Naive thymus-derived CD4-positive, alpha-beta T cell (primary cell): ENCODE results near the gene PIN1. TPM values are rescaled to one million over a fixed set of nuclear protein-coding genes. Genes with fewer than 3 reads are reported as not detected.
A peak's percentile ranks its signal among the peaks of the same experiment; 100 is the strongest.
"Not testable (repeated sequence)": the region's sequence is repeated elsewhere in the genome, so short reads cannot be mapped to it uniquely, and the experiment has no call there.

ENCODE experiments used
- ATAC-seq: fragments of 150-1000 bp; cut with Tn5 transposase; 2 replicates; pipeline ENCODE4 v1.10.0; 2021; ENCODE audit warnings: mild to moderate bottlenecking, moderate library complexity
- CTCF ChIA-PET: fragments of 350-600 bp; sonication (Branson Sonifier 250); formaldehyde crosslinking; loops from one replicate; lab custom pipeline; 2021; ENCODE audit warnings: antibody characterized with exemption; lab: Charles Lee
- POLR2A ChIA-PET: fragments of 350-600 bp; sonication (Branson Sonifier 250); formaldehyde crosslinking; loops from one replicate; lab custom pipeline; 2021; ENCODE audit warnings: antibody characterized with exemption, inconsistent platforms; lab: Charles Lee
- DNase-seq, 9 donors: peaks; one replicate each; pipeline versions ENCODE4 v3.0.0 to v3.0.0-alpha.2; 2020 to 2022; ENCODE audit warnings: mixed read lengths in 1 of 9
- H3K27ac ChIP-seq: one replicate; pipeline ENCODE4 v1.7.0; 2013; ENCODE audit warnings: mild to moderate bottlenecking, low read depth, low read length, moderate library complexity
- H3K27me3 ChIP-seq, 2 donors: one replicate each; pipeline ENCODE4 v1.7.0; 2013; ENCODE audit warnings: low read length in 2 of 2, mild to moderate bottlenecking in 2 of 2, moderate library complexity in 2 of 2; ENCODE audit not compliant: control insufficient read depth in 2 of 2, insufficient read depth in 2 of 2
- H3K36me3 ChIP-seq, 3 experiments: 1 replicate in 2 of 3; 2 replicates in 1 of 3; pipeline ENCODE4 v1.7.0; 2013; ENCODE audit warnings: low read length in 3 of 3, mild to moderate bottlenecking in 3 of 3, moderate library complexity in 1 of 3; ENCODE audit not compliant: insufficient read depth in 3 of 3, control insufficient read depth in 2 of 3
- H3K4me1 ChIP-seq, 2 donors: one replicate each; pipeline ENCODE4 v1.7.0; 2013; ENCODE audit warnings: low read length in 2 of 2, mild to moderate bottlenecking in 2 of 2, moderate library complexity in 1 of 2; ENCODE audit not compliant: control insufficient read depth in 2 of 2, insufficient read depth in 2 of 2
- H3K4me3 ChIP-seq: 2 replicates; pipeline ENCODE4 v1.7.0; 2013; ENCODE audit warnings: mild to moderate bottlenecking, low read length
- H3K9me3 ChIP-seq, 3 experiments: 1 replicate in 2 of 3; 2 replicates in 1 of 3; pipeline ENCODE4 v1.7.0; 2013; ENCODE audit warnings: low read length in 3 of 3; ENCODE audit not compliant: control insufficient read depth in 2 of 3
- H3K27ac Mint-ChIP-seq, 9 donors: one replicate each; pipeline ENCODE4 v1.8.0; 2020 to 2022; ENCODE audit warnings: mixed read lengths in 9 of 9, mild to moderate bottlenecking in 8 of 9, moderate library complexity in 5 of 9, inconsistent platforms in 2 of 9
- H3K27me3 Mint-ChIP-seq, 5 donors: one replicate each; pipeline ENCODE4 v1.8.0; 2021 to 2022; ENCODE audit warnings: mixed read lengths in 5 of 5, mild to moderate bottlenecking in 1 of 5
- H3K36me3 Mint-ChIP-seq, 5 donors: one replicate each; pipeline ENCODE4 v1.8.0; 2020 to 2022; ENCODE audit warnings: mixed read lengths in 5 of 5, mild to moderate bottlenecking in 3 of 5, inconsistent platforms in 1 of 5
- H3K4me1 Mint-ChIP-seq, 7 donors: one replicate each; pipeline ENCODE4 v1.8.0; 2020 to 2022; ENCODE audit warnings: mixed read lengths in 7 of 7, mild to moderate bottlenecking in 3 of 7, inconsistent platforms in 1 of 7
- H3K4me3 Mint-ChIP-seq, 10 donors: one replicate each; pipeline ENCODE4 v1.8.0; 2020 to 2022; ENCODE audit warnings: mild to moderate bottlenecking in 10 of 10, mixed read lengths in 10 of 10, moderate library complexity in 6 of 10, inconsistent platforms in 2 of 10
- H3K9me3 Mint-ChIP-seq, 11 donors: one replicate each; pipeline ENCODE4 v1.8.0; 2020 to 2022; ENCODE audit warnings: mixed read lengths in 11 of 11, mild to moderate bottlenecking in 4 of 11, inconsistent platforms in 1 of 11, moderate library complexity in 1 of 11
- intact Hi-C, 2 donors: fragments of 100-400 bp; cut with micrococcal nuclease; formaldehyde crosslinking; loops; one replicate each; pipeline ENCODE4 v1.15.1; 2023
- polyA plus RNA-seq, 2 donors: library from polyadenylated mRNA; unstranded; fragments of 300-500 nt; fragmentation: Illumina TruSeq; gene quantifications; one replicate each; pipeline ENCODE4 v1.2.3, GENCODE V29; 2021
- total RNA-seq, 6 experiments: library from RNA in 5 of 6; stranded (reverse) in 5 of 6; gene quantifications; 1 replicate in 5 of 6; 2 replicates in 1 of 6; pipeline ENCODE4 v1.2.3 and lab custom pipeline; 2021 to 2026

The PIN1 gene
- total RNA-seq = 10 to 100 TPM; 41.4 to 93.2 (median 61.1) TPM
- polyA plus RNA-seq = 10 to 100 TPM; 88.9 to 94.7 TPM
- 42.0 reads per million, percentile 67 among the genes with 10 or more reads in this experiment for total RNA-seq (lab: John Stamatoyannopoulos, UW)

DNA sequence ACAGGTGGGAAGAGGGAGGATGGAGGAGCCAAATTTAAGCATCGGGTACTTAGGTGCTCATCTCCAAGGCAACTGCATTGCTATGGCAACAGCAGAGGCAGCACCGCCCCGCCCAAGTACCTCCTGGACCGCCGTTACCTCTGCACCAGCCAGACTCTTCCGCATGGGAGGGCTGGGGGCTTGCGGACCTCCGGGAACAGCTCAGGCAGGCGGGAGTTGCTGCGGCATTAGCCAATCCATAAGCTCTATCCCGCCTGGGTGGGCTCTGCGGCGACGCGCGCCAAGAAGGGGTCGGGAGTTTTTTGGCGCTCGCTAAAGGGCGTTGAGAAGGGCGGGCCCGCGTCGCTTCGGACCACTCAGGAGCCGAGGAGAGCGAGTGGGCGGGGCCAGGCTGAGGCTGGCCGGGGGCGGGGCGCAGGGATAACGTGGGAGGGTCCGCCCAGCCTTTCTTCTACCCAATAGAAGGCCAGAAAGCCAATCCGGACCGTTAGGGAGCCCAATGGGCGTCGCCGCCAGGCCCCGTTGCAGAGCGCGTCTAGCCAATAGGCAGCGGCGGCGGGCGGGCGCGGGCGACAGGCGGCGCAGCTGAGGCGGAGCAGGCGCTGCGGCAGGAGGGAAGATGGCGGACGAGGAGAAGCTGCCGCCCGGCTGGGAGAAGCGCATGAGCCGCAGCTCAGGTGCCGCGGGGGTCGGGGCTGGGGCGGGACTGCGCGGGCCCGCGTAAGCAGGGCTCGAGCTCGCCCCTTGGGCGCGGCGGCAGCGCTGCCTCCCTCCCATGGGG, at the start of gene PIN1:
TSS of gene PIN1 (plus strand) at position 593 of the 781 bp plus-strand sequence. CDS start at position 620, 27 bp downstream.
- Mint-ChIP-seq H3K27me3 (no peaks in the 10 kb centered on the region), H3K4me1 (peaks cover 16 to 32% (median 20%) of the 10 kb centered on the region in 7 donors), H3K4me3 (peak within 1 kb of the TSS; percentile 83 to 97 (median 95)), H3K9me3 (no peaks in the 10 kb centered on the region), H3K27ac (peak within 1 kb of the TSS; percentile 82 to 99 (median 94)), H3K36me3 (peaks cover 0 to 5% (median 4%) of the 10 kb centered on the region in 5 donors)
- ChIA-PET POLR2A (interaction anchor here (0.5 to 2.2 kb wide), 10 partner anchors 8 to 1540 kb away, joined by 3 to 8 read pairs (median 4); partner anchors contain the start of gene SWSAP1), CTCF (interaction anchor here (0.6 to 1.3 kb wide), 4 partner anchors 10 to 1328 kb away, joined by 3 to 7 read pairs (median 3); no protein-coding TSS in a partner anchor)
- Histone ChIP-seq H3K4me1 (peaks cover 10 to 11% of the 10 kb centered on the region in 2 donors), H3K27me3 (no peaks in the 10 kb centered on the region), H3K36me3 (peaks cover 0 to 30% (median 0%) of the 10 kb centered on the region in 3 experiments), H3K4me3 (peak within 1 kb of the TSS; percentile 92), H3K9me3 (no peaks in the 10 kb centered on the region), H3K27ac (peak within 1 kb of the TSS; percentile 71)
- ATAC-seq = peak; percentile 98
- intact Hi-C loops = loop anchor here (1.0 to 2.0 kb wide), 15 partner anchors 8 to 695 kb away; partner anchors contain the start of genes FBXL12 (in 2 of the 2), UBL5 (in 2 of the 2), RAVER1 (in 1 of the 2) and SHFL (in 1 of the 2)
- peak; percentile 98 to 100 (median 99) for DNase-seq

DNA sequence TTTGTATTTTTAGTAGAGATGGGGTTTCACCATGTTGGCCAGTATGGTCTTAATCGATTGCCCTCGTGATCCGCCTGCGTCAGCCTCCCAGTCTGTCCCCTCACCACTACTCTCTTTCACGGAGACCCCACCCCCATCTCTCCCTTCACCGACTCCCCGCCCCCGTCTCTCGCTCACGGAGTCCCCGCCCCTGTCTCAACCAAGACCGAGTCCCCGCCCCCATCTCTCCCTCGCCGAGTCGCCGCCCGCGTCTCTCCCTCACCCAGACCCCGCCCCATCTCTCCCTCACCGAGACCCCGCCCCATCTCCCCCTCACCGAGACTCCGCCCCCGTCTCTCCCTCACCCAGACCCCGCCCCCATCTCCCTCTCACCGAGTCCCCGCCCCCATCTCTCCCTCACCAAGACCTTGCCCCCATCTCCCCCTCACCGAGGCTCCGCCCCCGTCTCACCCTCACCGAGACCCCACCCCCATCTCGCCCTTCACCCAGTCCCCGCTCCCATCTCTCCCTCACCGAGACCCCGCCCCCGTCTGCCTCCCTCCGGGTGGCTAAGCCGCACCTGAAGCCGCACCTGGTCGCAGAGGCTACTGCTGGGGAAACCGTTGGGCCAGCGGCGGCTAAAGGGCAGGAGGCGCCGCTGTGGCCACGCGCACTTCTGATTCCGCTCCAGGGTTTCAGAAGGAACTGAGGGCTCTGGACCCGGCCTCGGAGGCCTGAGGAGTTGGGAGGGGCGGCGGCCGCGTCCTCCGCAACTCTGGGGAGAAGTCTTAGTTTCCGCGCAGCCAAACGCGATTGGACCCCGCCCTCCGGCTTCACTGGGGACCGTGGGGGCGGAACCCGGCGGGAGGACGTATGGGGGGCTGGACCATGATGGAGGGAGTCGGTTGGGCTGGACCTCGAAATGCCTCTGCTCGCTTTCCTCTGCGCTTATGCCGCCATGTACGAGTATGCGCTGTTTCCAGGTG, 49.5 kb upstream of the PIN1 start:
- H3K36me3 Mint-ChIP-seq = peaks cover 0 to 6% (median 2%) of the 10 kb centered on the region in 5 donors
- ChIA-PET POLR2A (interaction anchor here (0.7 to 1.0 kb wide), 3 partner anchors 17 to 344 kb away, joined by 3 to 5 read pairs (median 3); partner anchors contain the start of gene ZNF846), CTCF (interaction anchor here (0.7 kb wide), 1 partner anchor 23 kb away, joined by 5 read pairs; no protein-coding TSS in a partner anchor)
- peak overlapping the region; percentile 80 for H3K27ac ChIP-seq
- no peaks in the 10 kb centered on the region for H3K27me3 ChIP-seq
- peaks cover 10 to 37% (median 27%) of the 10 kb centered on the region in 7 donors for H3K4me1 Mint-ChIP-seq
- ATAC-seq (peak; percentile 92), DNase-seq (peak; percentile 81 to 97 (median 92))
- H3K27ac Mint-ChIP-seq = peak overlapping the region; percentile 83 to 99 (median 94)
- H3K36me3 ChIP-seq = no peaks in the 10 kb centered on the region
- H3K9me3 ChIP-seq = no peaks in the 10 kb centered on the region
- H3K4me3 Mint-ChIP-seq = peak overlapping the region; percentile 73 to 95 (median 88)
- H3K9me3 Mint-ChIP-seq = peaks cover 0 to 3% (median 0%) of the 10 kb centered on the region in 11 donors
- intact Hi-C loops = loop anchor here (1.0 to 2.0 kb wide), 6 partner anchors 8 to 476 kb away; partner anchors contain the start of genes FBXL12 (in 2 of the 2), ZNF846 (in 2 of the 2), PIN1 (in 1 of the 2) and ZNF699 (in 1 of the 2)
- no peaks in the 10 kb centered on the region for H3K27me3 Mint-ChIP-seq
- peak overlapping the region; percentile 86 for H3K4me3 ChIP-seq
- H3K4me1 ChIP-seq = peaks cover 5 to 9% of the 10 kb centered on the region in 2 donors

DNA sequence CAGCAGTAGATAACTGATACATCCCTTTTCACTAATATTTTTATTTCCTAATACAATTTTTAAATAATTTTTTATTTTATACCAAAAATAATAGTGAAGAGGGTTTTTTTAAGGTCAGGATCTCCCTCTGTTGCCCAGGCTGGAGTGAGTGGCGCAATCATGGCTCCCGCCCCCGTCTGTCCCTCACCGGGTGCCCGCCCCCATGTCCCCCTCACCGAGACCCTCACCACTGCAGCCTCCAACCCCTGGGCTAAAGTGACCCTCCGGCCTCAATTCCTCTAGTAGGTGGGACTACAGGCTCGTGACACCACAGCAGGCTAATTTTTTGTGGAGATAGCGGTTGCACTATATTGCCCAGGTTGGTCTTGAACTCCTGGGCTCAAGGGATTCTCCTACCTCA, 48.8 kb upstream of the PIN1 start:
- Histone ChIP-seq H3K4me1 (peaks cover 5 to 12% of the 10 kb centered on the region in 2 donors), H3K9me3 (no peaks in the 10 kb centered on the region), H3K27ac (peak overlapping the region; percentile 80), H3K27me3 (no peaks in the 10 kb centered on the region), H3K36me3 (no peaks in the 10 kb centered on the region), H3K4me3 (peak overlapping the region; percentile 86)
- Mint-ChIP-seq H3K4me3 (peak overlapping the region; percentile 73 to 95 (median 88)), H3K9me3 (peaks cover 0 to 3% (median 0%) of the 10 kb centered on the region in 11 donors), H3K36me3 (peaks cover 0 to 6% (median 0%) of the 10 kb centered on the region in 5 donors), H3K4me1 (peaks cover 12 to 40% (median 31%) of the 10 kb centered on the region in 7 donors), H3K27ac (peak overlapping the region; percentile 83 to 99 (median 94)), H3K27me3 (no peaks in the 10 kb centered on the region)
- DNase-seq = no peak
- intact Hi-C loops = no loop called here
- ChIA-PET POLR2A (interaction anchor here (0.7 kb wide), 1 partner anchor 375 kb away, joined by 3 read pairs; no protein-coding TSS in a partner anchor), CTCF (no interaction called here)
- no peak for ATAC-seq

DNA sequence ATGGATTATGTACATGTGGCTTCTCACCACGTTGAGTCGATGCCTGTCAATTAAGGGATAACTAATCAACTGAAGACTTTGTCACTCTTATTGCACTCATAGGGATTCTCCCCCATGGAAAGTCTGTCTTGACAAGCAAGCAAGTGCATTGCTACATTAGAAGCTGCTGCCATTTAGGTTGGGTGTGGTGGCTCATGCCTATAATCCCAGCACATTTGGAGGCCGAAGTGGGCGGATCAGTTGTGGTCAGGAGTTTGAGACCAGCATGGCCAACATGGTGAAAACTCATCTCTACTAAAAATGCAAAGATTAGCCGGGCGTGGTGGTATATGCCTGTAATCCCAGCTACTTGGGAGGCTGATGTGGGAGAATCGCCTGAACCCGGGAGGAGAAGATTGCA, 48.3 kb upstream of the PIN1 start:
- Mint-ChIP-seq H3K27ac (peak overlapping the region in 7 of 9 donors; percentile 75 to 99 (median 88)), H3K4me3 (peak overlapping the region; percentile 57 to 88 (median 76)), H3K9me3 (peaks cover 0 to 3% (median 0%) of the 10 kb centered on the region in 11 donors), H3K36me3 (peaks cover 0 to 6% (median 0%) of the 10 kb centered on the region in 5 donors), H3K27me3 (no peaks in the 10 kb centered on the region), H3K4me1 (peaks cover 16 to 43% (median 34%) of the 10 kb centered on the region in 7 donors)
- POLR2A ChIA-PET = interaction anchor here (0.7 kb wide), 1 partner anchor 375 kb away, joined by 3 read pairs; no protein-coding TSS in a partner anchor
- no peaks in the 10 kb centered on the region for H3K9me3 ChIP-seq
- DNase-seq = no peak
- intact Hi-C loops = no loop called here
- ATAC-seq = no peak
- CTCF ChIA-PET = no interaction called here
- H3K4me1 ChIP-seq = peaks cover 5 to 12% of the 10 kb centered on the region in 2 donors
- H3K27ac ChIP-seq = no peak overlapping the region
- no peak overlapping the region for H3K4me3 ChIP-seq
- H3K36me3 ChIP-seq = no peaks in the 10 kb centered on the region
- no peaks in the 10 kb centered on the region for H3K27me3 ChIP-seq

DNA sequence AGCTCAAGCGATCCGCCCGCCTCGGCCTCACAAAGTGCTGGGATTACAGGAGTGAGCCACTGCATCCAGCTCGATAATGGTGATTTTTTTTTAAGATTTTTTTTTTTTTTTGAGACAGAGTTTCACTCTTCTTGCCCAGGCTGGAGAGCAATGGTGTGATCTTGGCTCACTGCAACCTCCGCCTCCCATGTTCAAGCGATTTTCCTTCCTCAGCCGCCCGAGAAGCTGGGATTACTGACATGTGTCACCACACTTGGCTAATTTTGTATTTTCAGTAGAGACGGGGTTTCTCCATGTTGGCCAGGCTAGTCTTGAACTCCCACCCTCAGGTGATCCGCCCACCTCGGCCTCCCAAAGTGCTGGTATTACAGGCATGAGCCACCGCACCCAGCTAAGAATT, 46.5 kb upstream of the PIN1 start:
- H3K27ac ChIP-seq, DNase-seq, H3K9me3 ChIP-seq, H3K27me3 ChIP-seq, H3K4me3 Mint-ChIP-seq, ATAC-seq, intact Hi-C loops, H3K9me3 Mint-ChIP-seq, H3K4me3 ChIP-seq, H3K36me3 ChIP-seq, H3K27ac Mint-ChIP-seq, H3K27me3 Mint-ChIP-seq, H3K36me3 Mint-ChIP-seq: not testable (repeated sequence)
- POLR2A ChIA-PET = interaction anchor here (0.6 to 1.9 kb wide), 4 partner anchors 14 to 200 kb away, joined by 3 to 12 read pairs (median 4); partner anchors contain the start of gene ZNF846
- peaks cover 5 to 12% of the 10 kb centered on the region in 2 donors for H3K4me1 ChIP-seq
- CTCF ChIA-PET = interaction anchor here (1.2 kb wide), 1 partner anchor 163 kb away, joined by 7 read pairs; no protein-coding TSS in a partner anchor
- H3K4me1 Mint-ChIP-seq = peaks cover 21 to 49% (median 41%) of the 10 kb centered on the region in 7 donors
